Activated CD8-positive, alpha-beta memory T cell treated with anti-CD3 and anti-CD28 coated beads, Interleukin-2, amount 50 U/mL, for 4 hours (primary cell): ENCODE measurements around the gene RNF5.
"Not testable (repeated sequence)": the region's sequence is repeated elsewhere in the genome, so short reads cannot be mapped to it uniquely, and the experiment has no call there.

Experiments used
- DNase-seq: peaks from one replicate; pipeline ENCODE4 v3.0.0-alpha.2; 2020

The RNF5 gene

GRCh38 chr6:32176476-32177182 is 1.6 kb upstream of the RNF5 start:
- no peak for DNase-seq

GRCh38 chr6:32177183-32177787 is 920 bp upstream of the RNF5 start:
- DNase-seq = peak; percentile 30

- DNase-seq = no peak
Observed at GRCh38 chr6:32178547-32179440, 589 bp downstream of the RNF5 start.

GRCh38 chr6:32179766-32180405 is 1.7 kb downstream of the RNF5 start:
- no peak for DNase-seq

- DNase-seq = no peak
Observed at GRCh38 chr6:32181148-32181702, 3.0 kb downstream of the RNF5 start.

- no peak for DNase-seq
Observed at GRCh38 chr6:32181915-32182529, 3.8 kb downstream of the RNF5 start.

- DNase-seq = no peak
Observed at GRCh38 chr6:32182555-32182981, 4.4 kb downstream of the RNF5 start.

GRCh38 chr6:32183030-32183429 is 4.8 kb downstream of the RNF5 start:
- DNase-seq = no peak

GRCh38 chr6:32183483-32184083 is 5.4 kb downstream of the RNF5 start:
- no peak for DNase-seq

- no peak for DNase-seq
Observed at GRCh38 chr6:32184084-32184640, 6.0 kb downstream of the RNF5 start, which contains the start of gene AGER. AGER (minus strand) TSS chr6:32184253; CDS start chr6:32184222, 31 bp downstream.

GRCh38 chr6:32185681-32186131 is 7.5 kb downstream of the RNF5 start:
- DNase-seq = peak; percentile 43

GRCh38 chr6:32186151-32186840 is 8.1 kb downstream of the RNF5 start:
- not testable (repeated sequence) for DNase-seq

GRCh38 chr6:32187009-32187709 is 9.0 kb downstream of the RNF5 start:
- no peak for DNase-seq

GRCh38 chr6:32187725-32188380 is 9.6 kb downstream of the RNF5 start:
- DNase-seq = not testable (repeated sequence)

GRCh38 chr6:32188381-32189068 is 10.3 kb downstream of the RNF5 start:
- no peak for DNase-seq

GRCh38 chr6:32189069-32189741 is 11.0 kb downstream of the RNF5 start:
- DNase-seq = no peak

- DNase-seq = no peak
Observed at GRCh38 chr6:32189742-32190053, 11.5 kb downstream of the RNF5 start.
